NCI-H2081 (cell line): ENCODE data around the gene CLCA4.

Experiments
- DNase-seq, 2 experiments: peaks; one replicate each; lab custom pipeline; 2025; lab: John Stamatoyannopoulos, UW

Gene CLCA4

DNA sequence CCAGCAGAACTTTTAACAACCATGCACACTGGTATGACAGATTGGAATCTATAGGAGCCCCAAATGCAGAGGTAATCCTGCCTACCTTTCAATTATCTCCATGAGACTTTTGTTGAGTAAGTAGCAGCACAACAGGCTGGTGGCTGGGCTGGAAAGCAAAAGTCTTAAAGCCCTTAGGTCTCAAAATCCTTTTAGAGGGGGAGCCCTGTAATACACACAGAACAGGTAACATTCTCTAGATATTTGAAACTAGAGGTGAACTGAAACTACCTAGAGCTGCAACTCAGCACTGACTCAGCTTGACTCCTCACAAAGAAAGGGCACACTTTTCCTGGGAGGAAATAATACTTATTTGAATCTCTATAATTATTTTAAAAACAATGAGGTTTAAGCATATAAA, 71.5 kb downstream of the CLCA4 start:
- no peak for DNase-seq

DNA sequence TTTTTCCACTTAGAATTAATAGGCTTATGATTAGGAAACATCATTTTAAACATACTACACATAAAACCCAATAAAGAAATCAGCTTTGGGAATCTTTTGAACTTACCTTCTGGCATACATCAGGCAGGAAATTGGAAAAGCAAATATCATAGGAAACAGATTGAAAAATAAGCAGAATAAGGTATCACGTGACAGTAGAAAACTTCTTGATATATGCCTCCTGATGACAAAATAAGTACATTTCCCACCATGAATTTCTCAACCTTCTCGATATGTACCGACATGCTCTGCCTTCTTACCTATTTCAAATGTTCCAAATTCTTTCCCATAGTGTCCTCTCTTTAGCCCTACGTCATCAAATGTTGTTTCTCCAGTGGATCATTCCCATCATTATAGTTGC, 72.4 kb downstream of the CLCA4 start:
- DNase-seq: no peak

DNA sequence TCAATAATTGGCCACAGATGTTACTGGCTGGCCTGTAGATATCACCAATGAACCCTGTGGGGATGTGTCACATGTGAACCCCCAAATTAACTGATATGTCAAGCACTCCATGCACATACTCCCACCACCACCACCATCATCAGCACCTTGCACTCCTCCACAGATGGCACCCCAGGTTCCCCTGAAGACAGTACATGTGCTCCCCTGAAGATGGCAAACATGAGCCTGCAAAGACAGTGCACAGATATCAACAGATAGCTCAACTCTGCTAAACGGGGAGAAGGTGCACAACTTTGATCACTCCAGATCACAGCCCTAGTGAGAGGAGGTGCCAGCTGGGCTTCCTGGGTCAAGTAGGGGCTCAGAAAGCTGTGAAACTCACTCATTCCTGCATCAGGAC, 74.4 kb downstream of the CLCA4 start:
- no peak for DNase-seq
